Gastrocnemius medialis (tissue), 4 donors: ENCODE measurements around the gene PLXNC1.

Source experiments
- CTCF ChIP-seq, 5 experiments: fragments of 450-650 bp in 3 of 5; fragments of 200-600 bp in 2 of 5; sonication (generic) in 2 of 5; IDR thresholded peaks in 4 of 5; conservative IDR thresholded peaks in 1 of 5; 1 replicate in 4 of 5; 2 replicates in 1 of 5; pipeline ENCODE4 v1.5.1; 2016 to 2019; ENCODE audit warnings: antibody characterized with exemption in 5 of 5, mild to moderate bottlenecking in 3 of 5, moderate library complexity in 3 of 5
- POLR2A ChIP-seq, 2 donors: fragments of 450-650 bp; IDR thresholded peaks; one replicate each; pipeline ENCODE4 v1.6.1; 2017; ENCODE audit warnings: antibody characterized with exemption in 2 of 2, mild to moderate bottlenecking in 2 of 2, moderate library complexity in 2 of 2

- TF ChIP-seq CTCF (IDR thresholded peaks at IDR 0.05 in 4 of 5, conservative IDR thresholded peaks at IDR 0.05 in 1 of 5) = no peak
- no peak for TF ChIP-seq POLR2A (IDR thresholded peaks at IDR 0.05)
Observed at GRCh38 chr12:94191811-94192210, 43.4 kb downstream of the PLXNC1 start.
